Activated T-cell treated with anti-CD3 and anti-CD28 coated beads, Interleukin-2, amount 50 U/mL, for 24 hours (primary cell): Measurements from ENCODE around the gene STUM.
"Not testable (repeated sequence)": the region's sequence is repeated elsewhere in the genome, so short reads cannot be mapped to it uniquely, and the experiment has no call there.

ENCODE experiments used
- DNase-seq: peaks from one replicate; pipeline ENCODE4 v3.0.0-alpha.2; 2020
- H3K27ac Mint-ChIP-seq: 2 replicates; pipeline ENCODE4 v1.8.0; 2020; ENCODE audit warnings: mild to moderate bottlenecking, mixed read lengths
- H3K27me3 Mint-ChIP-seq: 2 replicates; pipeline ENCODE4 v1.8.0; 2020; ENCODE audit warnings: mixed read lengths
- H3K36me3 Mint-ChIP-seq: 2 replicates; pipeline ENCODE4 v1.8.0; 2020; ENCODE audit warnings: low read depth, mixed read lengths
- H3K4me1 Mint-ChIP-seq: 2 replicates; pipeline ENCODE4 v1.8.0; 2020; ENCODE audit warnings: low read depth, mixed read lengths
- H3K4me3 Mint-ChIP-seq: 2 replicates; pipeline ENCODE4 v1.8.0; 2020; ENCODE audit warnings: mild to moderate bottlenecking, moderate library complexity, mixed read lengths
- H3K9me3 Mint-ChIP-seq: 2 replicates; pipeline ENCODE4 v1.8.0; 2020; ENCODE audit warnings: mixed read lengths

Gene STUM

DNA sequence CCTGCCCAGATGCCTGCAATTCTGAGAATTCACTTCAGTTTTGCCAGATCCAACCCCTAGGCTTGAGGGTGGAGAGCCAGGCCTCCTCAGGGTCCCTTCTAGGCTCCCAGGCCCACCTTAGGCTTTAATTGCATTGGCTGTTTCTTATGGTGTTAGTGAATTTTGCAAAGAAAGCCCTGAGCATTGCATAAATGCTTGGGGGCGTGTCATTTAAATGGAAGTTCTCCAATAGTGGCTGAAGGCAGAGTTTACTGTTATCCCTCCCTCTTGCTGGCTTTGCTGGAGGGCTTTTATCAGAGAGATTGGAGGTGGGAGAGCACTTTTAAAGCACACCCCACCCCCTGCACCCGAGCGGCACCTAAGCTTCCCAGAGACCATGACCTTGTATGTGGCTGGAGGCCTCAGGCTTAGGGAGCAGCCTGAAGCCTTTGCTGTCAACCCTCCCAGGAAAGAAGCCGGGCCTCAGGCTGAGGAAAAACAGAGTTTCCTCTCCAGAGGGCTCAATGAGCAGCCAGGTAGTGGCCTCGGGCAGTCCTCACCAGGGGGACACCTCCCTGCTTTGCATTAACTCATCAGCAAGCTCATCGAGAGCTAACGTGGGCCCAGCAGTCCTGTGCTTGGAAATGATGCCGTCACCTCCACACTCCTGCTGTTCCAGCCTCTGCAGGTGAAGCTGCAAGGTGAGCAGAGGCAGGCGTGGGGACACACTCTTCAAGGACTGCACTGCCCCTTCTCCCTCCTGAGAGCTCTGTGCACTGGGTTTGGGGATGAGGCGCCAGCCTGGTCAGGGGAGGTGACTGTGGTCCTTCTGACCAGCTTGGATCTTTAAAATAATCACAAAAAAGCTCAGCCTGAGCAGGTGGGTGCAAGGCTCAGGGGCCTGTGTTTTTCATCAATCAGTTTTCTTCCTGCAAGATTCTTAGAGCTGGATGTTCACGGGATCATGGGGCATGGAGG, 58.0 kb downstream of the STUM start:
- no peak for DNase-seq
- Mint-ChIP-seq H3K4me1 (no peaks in the 10 kb centered on the region), H3K36me3 (no peaks in the 10 kb centered on the region), H3K27ac (no peak overlapping the region), H3K27me3 (no peaks in the 10 kb centered on the region), H3K4me3 (no peak overlapping the region), H3K9me3 (no peaks in the 10 kb centered on the region)

GRCh38 chr1:226607268-226607660, 58.7 kb downstream of the STUM start:
- H3K27ac Mint-ChIP-seq, result no peak overlapping the region
- no peaks in the 10 kb centered on the region for H3K27me3 Mint-ChIP-seq
- H3K9me3 Mint-ChIP-seq, result no peaks in the 10 kb centered on the region
- no peaks in the 10 kb centered on the region for H3K36me3 Mint-ChIP-seq
- DNase-seq, result no peak
- no peaks in the 10 kb centered on the region for H3K4me1 Mint-ChIP-seq
- no peak overlapping the region for H3K4me3 Mint-ChIP-seq

DNA sequence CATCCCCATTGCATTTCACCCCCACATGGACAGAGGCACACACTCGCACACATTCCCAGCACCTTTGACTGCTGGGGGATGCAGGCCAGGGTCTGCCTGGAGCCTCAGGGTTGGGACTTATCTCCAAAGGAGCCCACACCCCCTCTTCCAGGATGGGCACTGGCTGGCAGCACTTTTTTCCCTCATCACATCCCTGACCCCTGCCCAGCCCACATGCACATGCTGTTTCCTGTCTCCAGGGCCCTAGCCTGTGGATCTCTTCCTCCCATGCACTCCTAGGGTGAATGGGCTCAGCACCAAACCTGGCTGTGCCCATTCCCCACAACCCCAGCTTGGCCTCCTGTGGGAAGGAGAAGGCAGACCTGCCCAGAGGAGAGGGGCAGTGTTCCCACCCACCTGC, 59.3 kb downstream of the STUM start:
- H3K4me3 Mint-ChIP-seq, result no peak overlapping the region
- no peaks in the 10 kb centered on the region for H3K9me3 Mint-ChIP-seq
- DNase-seq, result no peak
- H3K27me3 Mint-ChIP-seq, result no peaks in the 10 kb centered on the region
- no peak overlapping the region for H3K27ac Mint-ChIP-seq
- no peaks in the 10 kb centered on the region for H3K36me3 Mint-ChIP-seq
- H3K4me1 Mint-ChIP-seq, result no peaks in the 10 kb centered on the region

DNA sequence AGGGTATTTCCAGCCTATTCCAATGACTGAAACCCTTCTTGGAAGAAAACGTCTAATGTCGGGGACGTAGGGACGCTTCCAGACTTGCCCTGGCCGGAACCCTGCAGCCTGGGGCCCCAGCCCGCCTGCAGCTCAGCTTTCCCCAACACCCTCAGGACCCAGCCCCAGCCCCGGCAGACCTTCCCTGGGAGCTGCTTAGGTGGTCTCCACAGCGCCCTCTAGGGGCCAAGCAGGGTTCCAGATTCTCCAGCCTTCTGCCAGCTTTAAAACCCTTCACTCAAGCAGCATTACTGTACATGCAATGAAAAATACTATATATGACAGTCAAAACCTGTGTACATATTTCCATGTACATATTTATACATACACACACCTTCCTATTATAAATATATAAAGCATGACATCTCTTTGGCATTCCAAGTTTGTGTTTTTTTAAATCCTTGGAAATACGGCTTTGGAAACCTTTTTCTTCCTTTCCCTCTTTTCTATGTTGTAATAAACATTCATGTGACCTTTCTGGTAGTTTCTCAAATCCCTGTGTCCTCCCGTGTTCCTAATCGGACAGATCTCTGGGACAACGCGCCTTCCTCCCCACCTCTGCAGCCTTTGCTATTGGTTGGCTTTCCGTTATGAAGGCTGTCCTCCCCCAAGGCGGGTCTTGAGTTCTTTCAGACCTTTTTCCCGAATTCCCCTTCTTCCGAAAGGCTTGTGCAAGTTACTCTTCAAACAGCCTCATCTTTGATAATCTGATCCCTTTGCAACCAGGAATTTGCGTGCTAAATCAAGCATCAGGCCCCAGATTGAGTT, 60.3 kb downstream of the STUM start:
- no peak overlapping the region for H3K4me3 Mint-ChIP-seq
- DNase-seq, result peak; percentile 74

DNA sequence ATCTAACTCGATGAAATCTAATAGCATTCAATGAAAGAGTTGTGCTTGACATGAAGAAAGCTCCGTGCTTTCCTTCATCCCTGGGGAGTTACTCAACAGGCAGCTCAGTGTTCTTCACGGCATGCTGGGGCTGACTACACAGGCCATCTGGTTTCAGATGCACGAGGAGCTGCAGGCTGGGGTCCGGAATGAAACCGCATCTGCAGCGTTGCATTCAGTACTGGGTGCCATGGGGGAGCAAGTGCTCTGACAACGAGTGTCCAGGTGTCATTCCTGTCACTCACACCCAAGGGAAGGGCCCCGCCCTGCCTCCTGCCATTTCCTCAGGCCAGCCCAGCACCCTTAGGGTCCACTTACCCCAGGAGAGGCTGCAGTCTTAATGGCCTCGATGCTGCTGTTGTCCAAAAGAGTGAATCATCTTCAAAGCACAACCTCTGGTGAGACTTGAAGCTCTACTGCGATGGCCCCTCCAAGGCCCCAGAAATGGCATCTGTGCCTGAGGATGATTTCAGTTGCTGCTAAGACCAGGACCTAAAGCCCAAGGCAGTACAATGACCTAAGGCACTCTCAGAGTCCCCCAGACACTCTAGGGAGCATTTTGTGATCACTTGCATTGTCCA, 61.4 kb downstream of the STUM start:
- no peaks in the 10 kb centered on the region for H3K36me3 Mint-ChIP-seq
- no peak overlapping the region for H3K27ac Mint-ChIP-seq
- H3K9me3 Mint-ChIP-seq, result no peaks in the 10 kb centered on the region
- H3K4me1 Mint-ChIP-seq, result no peaks in the 10 kb centered on the region
- no peak overlapping the region for H3K4me3 Mint-ChIP-seq
- H3K27me3 Mint-ChIP-seq, result no peaks in the 10 kb centered on the region
- DNase-seq, result no peak

More for the DNA sequence above, 60.3 kb downstream of the STUM start:
- Mint-ChIP-seq H3K4me1 (no peaks in the 10 kb centered on the region), H3K36me3 (no peaks in the 10 kb centered on the region), H3K27ac (no peak overlapping the region), H3K9me3 (no peaks in the 10 kb centered on the region), H3K27me3 (no peaks in the 10 kb centered on the region)

GRCh38 chr1:226610671-226611070, 62.1 kb downstream of the STUM start:
- H3K36me3 Mint-ChIP-seq, result no peaks in the 10 kb centered on the region
- H3K4me1 Mint-ChIP-seq, result no peaks in the 10 kb centered on the region
- no peak overlapping the region for H3K27ac Mint-ChIP-seq
- DNase-seq, result no peak
- no peaks in the 10 kb centered on the region for H3K27me3 Mint-ChIP-seq
- no peak overlapping the region for H3K4me3 Mint-ChIP-seq
- H3K9me3 Mint-ChIP-seq, result no peaks in the 10 kb centered on the region

DNA sequence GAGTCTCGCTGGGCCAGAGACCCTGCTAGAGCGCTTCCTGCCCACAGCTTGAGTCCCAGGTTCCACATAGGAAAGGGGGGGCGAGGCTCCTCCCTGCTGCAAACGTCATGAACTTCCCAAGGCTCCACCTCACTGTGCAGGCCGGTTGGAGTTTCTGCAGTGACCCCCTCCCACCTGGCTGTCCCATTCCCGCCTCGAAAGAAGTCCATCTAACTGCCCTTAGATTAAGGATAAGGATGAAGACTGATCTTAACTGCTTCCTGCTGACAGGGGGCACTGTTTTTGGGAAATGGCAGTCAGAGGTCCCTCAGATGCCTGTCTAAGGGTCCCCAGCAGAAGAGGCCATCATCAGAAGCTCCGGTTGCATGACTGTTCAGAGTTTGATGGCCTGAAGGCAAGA, 62.7 kb downstream of the STUM start:
- Mint-ChIP-seq H3K9me3 (no peaks in the 10 kb centered on the region), H3K4me1 (no peaks in the 10 kb centered on the region), H3K36me3 (no peaks in the 10 kb centered on the region), H3K27me3 (no peaks in the 10 kb centered on the region), H3K27ac (no peak overlapping the region), H3K4me3 (no peak overlapping the region)
- no peak for DNase-seq

GRCh38 chr1:226611980-226612379, 63.4 kb downstream of the STUM start:
- H3K27me3 Mint-ChIP-seq, H3K27ac Mint-ChIP-seq, H3K9me3 Mint-ChIP-seq, H3K36me3 Mint-ChIP-seq, DNase-seq, H3K4me1 Mint-ChIP-seq, H3K4me3 Mint-ChIP-seq: not testable (repeated sequence)

DNA sequence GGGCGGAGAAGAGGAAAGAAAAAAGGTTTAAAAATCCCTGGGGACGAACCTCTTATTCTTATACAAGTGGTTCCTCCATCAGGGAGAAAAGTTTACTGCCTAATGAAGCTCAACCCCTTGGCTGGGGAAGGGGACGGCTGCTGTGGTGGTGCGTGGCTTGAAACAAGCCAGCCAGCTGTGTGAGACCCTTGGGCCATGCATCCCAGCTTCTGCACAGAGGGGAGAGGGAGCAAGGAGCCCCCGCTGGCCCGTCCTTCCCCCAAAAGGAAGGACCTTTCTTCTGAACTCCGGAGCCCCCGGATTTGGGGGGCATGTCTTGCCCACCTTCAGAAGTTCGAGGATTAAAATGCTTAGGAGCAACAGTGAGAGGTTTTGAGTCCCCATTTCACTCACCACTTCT, 67.3 kb downstream of the STUM start:
- no peaks in the 10 kb centered on the region for H3K27me3 Mint-ChIP-seq
- no peaks in the 10 kb centered on the region for H3K36me3 Mint-ChIP-seq
- no peaks in the 10 kb centered on the region for H3K9me3 Mint-ChIP-seq
- H3K4me1 Mint-ChIP-seq, result no peaks in the 10 kb centered on the region
- no peak overlapping the region for H3K4me3 Mint-ChIP-seq
- no peak for DNase-seq
- no peak overlapping the region for H3K27ac Mint-ChIP-seq

GRCh38 chr1:226616636-226617035, 68.1 kb downstream of the STUM start:
- H3K4me1 Mint-ChIP-seq, result no peaks in the 10 kb centered on the region
- DNase-seq, result no peak
- no peak overlapping the region for H3K4me3 Mint-ChIP-seq
- H3K9me3 Mint-ChIP-seq, result no peaks in the 10 kb centered on the region
- H3K36me3 Mint-ChIP-seq, result no peaks in the 10 kb centered on the region
- H3K27me3 Mint-ChIP-seq, result no peaks in the 10 kb centered on the region
- H3K27ac Mint-ChIP-seq, result no peak overlapping the region

- no peak overlapping the region for H3K27ac Mint-ChIP-seq
- no peaks in the 10 kb centered on the region for H3K9me3 Mint-ChIP-seq
- H3K36me3 Mint-ChIP-seq, result no peaks in the 10 kb centered on the region
- no peak overlapping the region for H3K4me3 Mint-ChIP-seq
- no peak for DNase-seq
- no peaks in the 10 kb centered on the region for H3K27me3 Mint-ChIP-seq
- no peaks in the 10 kb centered on the region for H3K4me1 Mint-ChIP-seq
Measured at GRCh38 chr1:226617109-226617508, 68.5 kb downstream of the STUM start.

- not testable (repeated sequence) for DNase-seq, H3K27ac Mint-ChIP-seq, H3K4me3 Mint-ChIP-seq, H3K27me3 Mint-ChIP-seq, H3K4me1 Mint-ChIP-seq, H3K36me3 Mint-ChIP-seq, H3K9me3 Mint-ChIP-seq
Measured at GRCh38 chr1:226617719-226618118, 69.2 kb downstream of the STUM start.

- Mint-ChIP-seq H3K36me3 (no peaks in the 10 kb centered on the region), H3K4me1 (no peaks in the 10 kb centered on the region), H3K4me3 (no peak overlapping the region), H3K27me3 (no peaks in the 10 kb centered on the region), H3K9me3 (no peaks in the 10 kb centered on the region), H3K27ac (no peak overlapping the region)
- no peak for DNase-seq
Measured at GRCh38 chr1:226618380-226618779, 69.8 kb downstream of the STUM start.

GRCh38 chr1:226619031-226619430, 70.5 kb downstream of the STUM start:
- no peak for DNase-seq
- H3K27ac Mint-ChIP-seq, result peak overlapping the region; percentile 55
- no peaks in the 10 kb centered on the region for H3K36me3 Mint-ChIP-seq
- H3K4me3 Mint-ChIP-seq, result no peak overlapping the region
- no peaks in the 10 kb centered on the region for H3K4me1 Mint-ChIP-seq
- no peaks in the 10 kb centered on the region for H3K9me3 Mint-ChIP-seq
- no peaks in the 10 kb centered on the region for H3K27me3 Mint-ChIP-seq

GRCh38 chr1:226622012-226622411, 73.4 kb downstream of the STUM start:
- Mint-ChIP-seq H3K27ac (no peak overlapping the region), H3K9me3 (peaks cover 2% of the 10 kb centered on the region), H3K27me3 (no peaks in the 10 kb centered on the region), H3K36me3 (no peaks in the 10 kb centered on the region), H3K4me1 (peaks cover 12% of the 10 kb centered on the region), H3K4me3 (no peak overlapping the region)
- DNase-seq, result no peak
